ENCODE data around the gene CALCOCO1.
"Not testable (repeated sequence)": the region's sequence is repeated elsewhere in the genome, so short reads cannot be mapped to it uniquely, and the experiment has no call there.

The CALCOCO1 gene

DNA sequence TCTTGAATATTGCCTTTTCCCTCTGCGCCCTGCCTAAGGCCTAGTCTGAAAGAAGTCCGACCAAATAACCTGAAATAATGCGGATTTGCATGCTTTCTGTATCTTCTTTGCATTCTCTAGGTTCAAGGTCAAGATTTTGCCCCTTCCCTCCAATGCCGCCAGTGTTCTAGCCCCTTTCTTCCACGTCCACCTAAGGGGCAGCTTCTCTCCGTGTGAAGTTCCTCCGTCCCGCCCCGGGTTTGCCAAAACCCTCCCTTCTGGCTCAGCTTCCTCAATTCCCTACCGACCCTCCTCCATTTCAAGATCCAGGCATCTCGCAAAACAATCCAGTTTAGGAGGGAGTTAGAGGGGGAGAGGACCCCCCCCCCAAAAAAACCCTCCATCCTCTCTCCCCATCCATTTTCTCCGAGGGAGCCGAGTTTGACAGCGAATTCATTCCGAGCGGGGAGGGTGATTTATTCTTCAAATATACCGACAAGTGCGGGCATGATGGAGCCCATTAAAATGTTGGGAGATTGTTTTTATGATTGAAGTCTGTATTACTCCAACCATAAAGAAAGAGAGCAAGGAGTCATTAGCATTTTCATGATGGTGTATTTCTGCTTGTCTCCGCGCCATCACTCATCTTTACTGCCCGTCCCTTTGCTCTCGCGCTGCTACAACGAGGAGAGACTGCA lies 30.5 kb downstream of the CALCOCO1 start:
- no peak for DNase-seq (ENCODE audit: low spot score)

GRCh38 chr12:53696285-53696654 lies 31.0 kb downstream of the CALCOCO1 start:
- no peak for DNase-seq (ENCODE audit: low spot score)

DNA sequence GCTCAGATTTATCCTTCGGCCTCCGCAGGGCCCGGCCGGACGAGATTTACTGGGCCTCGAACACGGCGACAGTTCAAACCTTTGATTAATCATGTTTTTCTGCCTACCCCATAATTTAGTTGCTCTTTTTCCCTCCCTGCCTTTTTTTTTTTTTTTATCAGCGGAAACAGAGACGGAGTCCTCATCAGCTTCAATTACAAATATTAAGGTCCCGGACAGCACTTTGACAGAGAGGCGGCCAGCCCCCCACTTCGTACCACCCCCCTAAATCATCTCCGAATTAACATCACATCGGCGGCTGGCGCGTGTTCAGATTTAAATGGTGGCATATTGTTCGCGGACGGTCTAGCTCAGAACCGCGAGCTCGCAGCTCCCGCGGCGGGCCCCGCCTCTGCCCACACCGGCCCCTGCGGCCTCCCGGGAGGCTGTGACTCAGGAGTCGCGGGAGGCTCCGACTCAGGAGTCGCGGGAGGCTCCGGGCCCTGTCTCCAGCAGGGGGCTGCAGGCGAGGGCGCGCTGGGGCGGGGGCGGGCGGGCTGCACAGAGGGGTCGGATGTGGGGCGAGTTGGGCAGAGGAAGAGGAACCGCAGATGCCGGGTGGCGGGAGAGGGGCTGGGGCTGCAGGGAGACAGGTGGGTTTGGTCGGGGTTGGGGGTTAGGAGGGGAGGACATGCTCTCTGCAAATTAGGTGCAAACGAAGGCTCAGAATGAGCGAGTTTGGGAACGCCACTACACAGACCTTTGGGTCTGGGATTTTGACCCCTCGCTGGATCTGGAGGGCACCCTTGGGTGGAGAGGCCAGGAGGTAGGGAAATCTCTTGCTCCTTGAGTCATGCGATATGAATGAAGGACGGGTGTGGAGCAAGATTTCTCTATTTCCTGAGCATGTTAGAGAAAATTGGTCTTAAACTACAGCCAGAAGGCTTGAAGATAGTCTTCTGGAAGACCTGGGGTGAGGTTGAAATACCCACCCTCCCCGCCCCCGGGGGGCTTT lies 31.8 kb downstream of the CALCOCO1 start:
- no peak for DNase-seq (ENCODE audit: low spot score)

DNA sequence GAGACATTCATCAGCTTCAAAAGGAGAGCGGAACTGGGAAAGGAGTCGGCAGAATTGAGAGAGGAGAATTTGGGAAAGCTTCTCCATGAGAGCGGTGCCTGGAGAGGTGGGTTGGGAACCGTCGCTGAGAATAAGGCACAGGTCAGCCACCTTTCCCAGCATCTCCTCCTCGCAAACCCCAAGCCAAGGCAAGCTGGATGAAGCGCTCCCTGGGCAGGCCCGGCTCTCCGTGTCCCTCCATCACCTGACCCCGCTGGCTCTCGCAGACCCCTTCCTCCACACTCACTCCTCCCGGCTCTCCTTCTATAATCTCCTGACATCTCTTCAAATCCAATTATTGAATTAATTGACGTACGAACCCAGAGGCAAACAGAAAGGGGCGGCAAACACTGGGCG lies 32.5 kb downstream of the CALCOCO1 start:
- no peak for DNase-seq (ENCODE audit: low spot score)

DNA sequence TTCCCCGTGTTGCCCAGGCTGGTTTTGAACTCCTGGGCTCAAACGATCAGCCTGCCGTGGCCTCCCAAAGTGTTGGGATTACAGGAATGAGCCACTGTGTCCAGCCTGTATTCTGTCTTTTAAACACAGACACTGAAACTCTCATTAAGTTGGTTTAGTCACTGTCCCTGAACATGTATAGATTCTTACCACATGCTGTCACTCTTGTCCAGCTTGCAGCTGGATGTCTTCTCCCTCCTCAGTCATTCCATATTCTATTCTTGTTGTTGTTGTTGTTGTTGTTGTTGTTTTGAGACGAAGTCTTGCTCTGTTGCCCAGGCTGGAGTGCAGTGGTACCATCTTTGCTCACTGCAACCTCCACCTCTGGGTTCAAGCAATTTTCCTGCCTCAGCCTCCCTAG lies 39.1 kb downstream of the CALCOCO1 start:
- no peak for DNase-seq (ENCODE audit: low spot score)

DNA sequence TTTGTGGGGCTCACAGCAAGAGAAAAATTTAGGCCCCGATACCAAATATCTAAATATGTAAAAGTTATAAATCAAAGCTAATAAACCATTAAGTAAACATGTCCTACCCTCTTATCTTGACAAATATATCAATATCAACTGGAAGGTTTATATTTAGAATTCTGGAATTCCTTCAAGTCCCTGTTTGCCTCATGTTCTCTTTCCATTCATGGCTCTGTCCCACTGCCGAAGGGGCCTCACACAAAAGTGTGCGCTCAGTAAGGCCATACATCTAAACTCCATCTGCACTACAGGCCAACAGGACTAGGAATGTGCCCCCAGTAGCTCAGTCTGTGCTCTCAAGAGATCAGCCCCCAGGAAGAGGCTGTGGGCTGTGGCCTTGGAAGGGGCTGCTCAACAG lies 40.8 kb downstream of the CALCOCO1 start:
- no peak for DNase-seq (ENCODE audit: low spot score)

GRCh38 chr12:53684654-53685220 lies 42.5 kb downstream of the CALCOCO1 start:
- no peak for DNase-seq (ENCODE audit: low spot score)

GRCh38 chr12:53683983-53684382 lies 43.3 kb downstream of the CALCOCO1 start:
- no peak for DNase-seq (ENCODE audit: low spot score)

DNA sequence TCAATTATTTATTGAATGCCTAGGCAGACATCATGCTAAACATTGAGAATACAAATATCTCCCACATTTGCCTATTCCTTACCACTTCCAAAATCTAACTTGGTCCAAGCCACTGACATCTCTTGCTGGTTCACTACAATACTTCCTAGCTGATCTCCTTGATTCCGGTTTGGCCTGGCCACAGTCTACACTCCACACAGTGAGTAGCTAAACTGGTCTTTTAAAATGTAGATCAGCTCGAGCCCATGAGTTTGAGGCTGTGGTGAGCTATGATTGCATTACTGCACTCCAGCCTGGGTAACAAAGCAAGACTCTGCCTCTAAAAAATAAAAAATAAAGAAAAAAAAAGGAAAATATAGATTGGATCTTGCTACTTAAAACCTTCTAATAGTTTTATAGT lies 43.8 kb downstream of the CALCOCO1 start:
- DNase-seq (ENCODE audit: low spot score), result no peak

DNA sequence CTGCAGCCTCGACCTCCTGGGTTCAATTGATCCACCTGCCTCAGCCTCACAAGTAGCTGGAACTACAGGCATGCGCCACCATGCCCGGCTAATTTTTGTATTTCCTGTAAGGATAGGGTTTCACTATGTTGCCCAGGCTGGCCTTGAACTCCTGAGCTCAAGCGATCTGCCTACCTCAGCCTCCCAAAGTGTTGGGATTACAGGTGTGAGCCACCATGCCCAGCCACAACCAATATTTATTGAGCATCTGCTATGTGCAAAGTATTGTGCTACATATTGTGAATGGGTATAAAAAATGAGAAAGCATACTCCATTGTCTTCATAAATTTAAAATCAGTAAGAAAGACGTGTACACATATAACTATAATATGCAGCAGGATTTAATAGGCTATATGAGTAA lies 47.2 kb downstream of the CALCOCO1 start:
- DNase-seq (ENCODE audit: low spot score), result not testable (repeated sequence)

GRCh38 chr12:53677800-53678148 lies 49.5 kb downstream of the CALCOCO1 start:
- no peak for DNase-seq (ENCODE audit: low spot score)

DNA sequence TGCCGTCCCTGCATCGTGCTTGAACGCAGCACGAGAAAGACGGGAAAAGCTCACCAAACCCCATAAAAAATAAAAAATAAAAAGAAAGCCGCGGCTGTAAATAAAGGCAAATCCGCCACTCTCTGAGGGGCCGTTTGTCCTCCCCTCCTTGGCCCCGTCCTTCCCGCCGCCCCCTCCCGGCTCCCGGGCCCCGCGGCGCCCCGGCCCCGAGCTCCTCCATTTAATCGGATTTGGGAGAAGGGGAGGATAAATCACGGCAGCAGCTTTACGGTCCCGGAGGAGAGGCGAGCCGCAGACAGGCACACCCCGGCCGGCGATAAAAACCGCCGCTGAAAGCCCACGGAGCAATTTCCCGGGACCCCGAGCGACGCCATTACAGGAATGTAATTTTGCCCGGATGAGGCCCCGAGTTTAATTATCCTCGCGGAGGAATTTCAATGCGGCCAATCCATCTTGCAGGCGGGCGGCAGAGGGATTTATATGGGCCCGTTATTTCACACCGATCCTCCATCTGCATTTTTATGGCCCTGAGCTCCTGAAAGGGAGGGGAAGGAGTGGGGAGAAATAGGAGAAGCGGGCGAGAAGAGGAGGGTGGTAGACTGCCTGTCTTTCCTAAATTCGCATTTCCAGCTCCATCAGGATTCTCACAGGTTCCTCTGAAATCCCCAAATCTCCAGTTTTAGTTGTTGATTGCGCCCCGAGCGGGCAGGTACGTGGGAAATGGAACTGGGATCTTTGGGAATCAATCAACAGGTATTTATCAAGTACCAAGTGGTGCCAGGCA lies 50.0 kb downstream of the CALCOCO1 start:
- no peak for DNase-seq (ENCODE audit: low spot score)

GRCh38 chr12:53676656-53677015 lies 50.6 kb downstream of the CALCOCO1 start:
- DNase-seq (ENCODE audit: low spot score), result no peak

DNA sequence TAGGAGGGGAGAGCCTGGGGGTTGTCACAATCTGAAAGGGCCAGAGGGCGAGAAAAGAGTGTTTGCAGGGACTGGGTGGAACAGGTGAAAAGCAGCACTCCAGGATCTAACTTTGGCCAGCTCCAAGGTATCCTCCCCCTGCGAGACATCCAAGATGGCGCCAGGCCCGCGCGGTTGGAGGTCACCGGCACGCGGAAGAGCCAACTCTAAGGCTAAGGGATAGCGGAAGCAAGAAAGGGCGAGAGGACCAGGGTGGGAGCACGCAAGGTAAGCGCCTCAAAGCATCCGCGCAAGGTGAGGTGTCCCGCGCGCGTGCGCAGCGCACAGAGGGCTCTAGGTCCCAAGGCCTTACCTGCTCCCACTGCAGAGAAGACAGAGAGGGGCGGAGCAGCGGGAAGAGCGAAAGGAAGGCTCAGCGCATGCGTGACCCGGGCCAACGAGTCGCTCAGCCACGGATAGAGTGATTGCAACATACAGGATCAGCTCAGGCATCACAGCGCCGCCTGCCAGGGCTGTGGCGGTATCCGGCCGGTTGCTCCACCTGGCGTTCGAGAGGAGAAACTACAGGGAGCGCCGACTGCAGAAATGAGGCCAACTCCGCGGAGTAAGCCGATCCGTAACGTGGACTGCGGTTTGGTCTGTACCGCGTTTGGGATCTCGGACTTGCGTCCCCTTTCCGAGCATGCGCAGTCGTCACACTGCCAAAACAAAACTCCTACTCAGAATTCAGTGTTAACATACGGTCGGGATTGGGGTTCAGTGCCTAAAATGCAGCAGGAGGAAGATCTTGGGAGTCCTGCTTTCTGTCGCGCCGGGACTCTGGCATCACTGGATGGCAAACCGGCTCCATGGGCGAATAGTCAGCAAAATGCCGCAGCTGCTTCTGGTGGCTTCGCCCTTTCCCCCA lies 51.3 kb downstream of the CALCOCO1 start, which contains the start of gene ATP5MC2:
Gene ATP5MC2 (minus strand): TSS at position 383 of the 907 bp plus-strand sequence. CDS start 3,469 bp downstream, outside the sequence.
- DNase-seq (ENCODE audit: low spot score), result peak; percentile 98

- no peak for DNase-seq (ENCODE audit: low spot score)
Measured at GRCh38 chr12:53674977-53675700, 52.1 kb downstream of the CALCOCO1 start.

- no peak for DNase-seq (ENCODE audit: low spot score)
Measured at GRCh38 chr12:53670971-53671370, 56.3 kb downstream of the CALCOCO1 start.

DNA sequence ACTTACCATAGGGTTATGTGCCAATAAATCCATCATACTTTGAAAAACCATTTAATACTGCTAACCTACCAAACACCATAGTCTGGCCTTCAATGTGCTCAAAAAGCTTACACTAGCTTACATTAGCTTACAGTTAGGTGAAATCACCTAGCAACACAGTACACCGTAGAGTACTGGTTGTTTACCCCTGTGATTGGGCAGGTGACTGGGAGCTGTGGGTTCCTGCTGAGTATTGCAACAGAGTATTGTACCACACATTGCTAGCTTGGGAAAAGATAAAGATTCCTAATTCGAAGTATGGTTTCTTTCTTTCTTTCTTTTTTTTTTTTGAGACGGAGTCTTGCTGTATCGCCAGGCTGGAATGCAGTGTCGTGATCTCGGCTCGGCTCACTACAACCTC lies 56.9 kb downstream of the CALCOCO1 start:
- DNase-seq (ENCODE audit: low spot score), result no peak

DNA sequence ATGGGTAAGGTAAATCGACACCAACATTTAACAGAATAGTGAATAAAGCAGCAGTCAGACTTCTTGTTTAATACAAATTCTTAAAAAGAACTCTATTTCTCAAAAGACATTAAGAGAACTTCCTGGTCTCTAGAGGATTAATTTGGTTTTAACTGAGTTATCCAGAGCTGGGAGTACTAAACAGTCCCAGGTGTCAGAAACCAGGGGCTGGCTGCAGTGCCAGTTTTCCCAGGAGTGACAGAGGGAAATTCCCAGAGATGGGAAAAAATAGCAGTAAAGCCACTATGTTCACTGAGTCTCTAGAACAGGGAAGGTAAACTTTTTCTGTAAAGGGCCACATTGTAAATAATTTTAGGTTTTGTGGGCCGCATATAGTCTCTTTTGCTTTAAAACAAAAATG lies 60.2 kb downstream of the CALCOCO1 start:
- DNase-seq (ENCODE audit: low spot score), result no peak

DNA sequence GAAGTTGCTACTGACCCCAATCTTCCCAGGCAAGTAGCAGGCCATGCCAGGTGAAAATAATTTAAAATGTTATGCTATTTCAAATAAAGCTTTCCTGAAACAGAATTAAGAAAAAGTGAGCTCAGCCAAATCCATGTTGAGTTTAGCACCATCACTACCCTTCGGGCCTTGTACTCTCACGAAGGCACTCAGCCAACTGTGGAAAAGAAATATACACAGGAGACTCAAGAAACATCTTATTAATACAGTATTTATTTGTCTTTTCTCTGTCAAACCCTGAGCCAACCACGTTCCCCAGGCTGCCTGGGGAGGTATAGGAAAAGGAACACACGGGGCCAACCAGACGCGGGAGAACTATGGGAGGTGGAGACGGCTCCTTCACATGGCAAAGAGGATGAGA lies 62.3 kb downstream of the CALCOCO1 start:
- DNase-seq (ENCODE audit: low spot score), result no peak

DNA sequence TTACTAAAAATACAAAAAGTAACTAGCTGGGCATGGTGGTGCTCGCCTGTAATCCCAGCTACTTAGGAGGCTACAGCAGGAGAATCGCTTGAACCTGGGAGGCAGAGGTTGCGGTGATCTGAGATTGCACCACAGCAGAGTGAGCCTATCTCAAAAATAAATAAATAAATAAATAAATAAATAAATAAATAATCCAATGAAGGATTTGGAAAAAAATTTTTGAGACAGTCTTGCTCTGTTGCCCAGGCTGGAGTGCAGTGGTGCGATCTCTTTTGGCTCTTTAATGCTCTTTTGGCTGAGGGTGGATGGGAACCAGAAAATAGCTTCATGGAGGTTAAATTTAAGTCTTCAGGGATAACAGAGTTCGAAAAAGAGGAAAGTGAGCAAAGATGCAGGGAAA lies 63.1 kb downstream of the CALCOCO1 start:
- no peak for DNase-seq (ENCODE audit: low spot score)

Data from hematopoietic multipotent progenitor cell treated with erythropoietin and hydrocortisone succinate and interleukin-3 and kit ligand, for 15 days (in vitro differentiated cells).